Aorta (tissue), 5 donors: ENCODE results near the gene THBS3. TPM values are rescaled to one million over a fixed set of nuclear protein-coding genes. Genes with fewer than 3 reads are reported as not detected.

ENCODE experiments used
- ATAC-seq: fragments of 200-7000 bp; cut with Tn5 transposase; one replicate; pipeline ENCODE4 v1.9.1; 2022; ENCODE audit warnings: moderate library complexity; ENCODE audit not compliant: low FRiP score
- DNase-seq, 2 donors: peaks; one replicate each; pipeline ENCODE4 v3.0.0-alpha.2; 2020
- H3K27ac ChIP-seq, 2 donors: one replicate each; pipeline ENCODE4 v1.5.1; 2013; ENCODE audit warnings: low read length in 2 of 2, mild to moderate bottlenecking in 2 of 2, moderate library complexity in 2 of 2, control low read depth in 1 of 2, inconsistent platforms in 1 of 2, low read depth in 1 of 2
- H3K27me3 ChIP-seq, 2 donors: one replicate each; pipeline ENCODE4 v1.6.1; 2013; ENCODE audit warnings: control low read depth in 1 of 2, low read length in 1 of 2, mild to moderate bottlenecking in 1 of 2, moderate library complexity in 1 of 2; ENCODE audit not compliant: insufficient read depth in 2 of 2, control insufficient read depth in 1 of 2
- H3K36me3 ChIP-seq, 2 donors: one replicate each; pipeline ENCODE4 v1.6.1; 2013; ENCODE audit warnings: control low read depth in 1 of 2, low read length in 1 of 2, mild to moderate bottlenecking in 1 of 2; ENCODE audit not compliant: insufficient read depth in 2 of 2, control insufficient read depth in 1 of 2
- H3K4me1 ChIP-seq, 2 donors: one replicate each; pipeline ENCODE4 v1.6.1; 2013; ENCODE audit warnings: low read length in 2 of 2, control low read depth in 1 of 2, mild to moderate bottlenecking in 1 of 2, moderate library complexity in 1 of 2; ENCODE audit not compliant: insufficient read depth in 2 of 2, control insufficient read depth in 1 of 2
- H3K4me3 ChIP-seq, 2 donors: one replicate each; pipeline ENCODE4 v1.5.1; 2013; ENCODE audit warnings: low read length in 2 of 2, control low read depth in 1 of 2, mild to moderate bottlenecking in 1 of 2
- H3K9me3 ChIP-seq: one replicate; pipeline ENCODE4 v1.6.1; 2013; ENCODE audit warnings: mild to moderate bottlenecking, low read length; ENCODE audit not compliant: control insufficient read depth
- WGBS, 2 donors: extraction: QIAGEN DNeasy Blood & Tissue Kit; methylation state at CpG; one replicate each; pipeline ENCODE4 v1.1.7; 2013; 5-methylcytosine and 5-hydroxymethylcytosine counted together
- intact Hi-C, 2 donors: fragments of 100-400 bp; cut with DNase I; formaldehyde crosslinking; loops; one replicate each; pipeline versions ENCODE4 v1.14.2 to v1.15.0; 2022
- polyA plus RNA-seq, 2 donors: library from polyadenylated mRNA; stranded (reverse); fragments of 200-250 nt; gene quantifications; one replicate each; pipeline ENCODE4 v1.2.3, GENCODE V29; 2013
- total RNA-seq, 2 donors: library from RNA; stranded (reverse); fragmentation: NEBNext Ultra II Directional; extraction: Animal tissue kit (Norgen Biotek cat#: 25700); gene quantifications; one replicate each; pipeline ENCODE4 v1.2.1, GENCODE V29; 2021
- donor health status: healthy with polysubstance abuse.
- donor health status: Bipolar disorder and iron deficiency.
- donor health status: DM: no; HTN: no; CAD: no.
- donor health status: DM: no; HTN: no; CAD: no.
- donor health status: DM: yes; HTN: yes; CAD: no.

THBS3 gene
- total and polyA plus RNA-seq, 4 donors = 21.7 to 195 (median 78.4) TPM

DNA sequence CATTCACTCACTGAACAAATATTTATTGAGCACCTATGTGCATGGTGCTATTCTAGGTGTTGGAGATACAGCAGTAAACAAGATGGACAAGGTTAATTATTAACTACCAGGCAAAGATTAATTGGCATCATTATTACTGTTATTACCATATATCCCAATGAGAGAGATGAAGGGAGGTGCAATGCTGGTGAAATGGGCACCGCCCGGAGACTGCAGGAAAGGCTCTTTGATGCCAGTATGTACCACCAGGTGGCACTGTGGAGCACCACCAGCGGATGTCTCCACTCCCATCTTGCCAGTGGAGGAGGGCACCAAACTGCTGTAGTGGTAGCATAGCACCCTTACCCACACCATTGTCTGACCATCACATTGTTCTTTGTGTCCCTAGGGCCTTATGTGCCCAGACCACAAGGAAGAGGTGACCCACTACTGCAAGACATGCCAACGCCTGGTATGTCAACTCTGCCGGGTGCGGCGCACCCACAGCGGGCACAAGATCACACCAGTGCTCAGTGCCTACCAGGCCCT, 31.1 kb downstream of the THBS3 start:
- H3K27ac ChIP-seq = no peak overlapping the region
- WGBS, 2 donors = 60 to 61% methylated on average over 8 of the region's 8 CpGs
- intact Hi-C loops = loop anchor here in 1 of 2 donors (1.0 to 5.0 kb wide), 2 partner anchors 17 to 51 kb away; no protein-coding TSS in a partner anchor

DNA sequence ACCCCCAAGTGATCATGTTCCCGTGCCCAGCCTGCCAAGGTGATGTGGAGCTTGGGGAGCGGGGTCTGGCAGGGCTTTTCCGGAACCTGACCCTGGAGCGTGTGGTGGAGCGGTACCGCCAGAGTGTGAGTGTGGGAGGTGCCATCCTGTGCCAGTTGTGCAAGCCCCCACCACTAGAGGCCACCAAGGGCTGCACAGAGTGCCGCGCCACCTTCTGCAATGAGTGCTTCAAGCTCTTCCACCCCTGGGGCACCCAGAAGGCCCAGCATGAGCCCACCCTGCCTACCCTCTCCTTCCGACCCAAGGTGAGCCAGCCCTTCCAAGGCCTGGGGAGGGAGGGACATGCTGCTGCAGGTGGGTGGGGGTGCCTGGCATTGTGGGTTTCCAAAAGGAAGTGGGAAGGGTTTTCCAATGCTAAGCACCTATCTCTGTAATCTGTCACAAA, 31.7 kb downstream of the THBS3 start:
- no peak for ATAC-seq

More for the DNA sequence above, 31.1 kb downstream of the THBS3 start:
- DNase-seq = peak; percentile 90 to 95
- peak; percentile 75 for ATAC-seq
- H3K4me1 ChIP-seq = no peaks in the 10 kb centered on the region
- no peaks in the 10 kb centered on the region for H3K27me3 ChIP-seq
- no peak overlapping the region for H3K4me3 ChIP-seq
- H3K36me3 ChIP-seq = no peaks in the 10 kb centered on the region
- H3K9me3 ChIP-seq = no peaks in the 10 kb centered on the region

DNA sequence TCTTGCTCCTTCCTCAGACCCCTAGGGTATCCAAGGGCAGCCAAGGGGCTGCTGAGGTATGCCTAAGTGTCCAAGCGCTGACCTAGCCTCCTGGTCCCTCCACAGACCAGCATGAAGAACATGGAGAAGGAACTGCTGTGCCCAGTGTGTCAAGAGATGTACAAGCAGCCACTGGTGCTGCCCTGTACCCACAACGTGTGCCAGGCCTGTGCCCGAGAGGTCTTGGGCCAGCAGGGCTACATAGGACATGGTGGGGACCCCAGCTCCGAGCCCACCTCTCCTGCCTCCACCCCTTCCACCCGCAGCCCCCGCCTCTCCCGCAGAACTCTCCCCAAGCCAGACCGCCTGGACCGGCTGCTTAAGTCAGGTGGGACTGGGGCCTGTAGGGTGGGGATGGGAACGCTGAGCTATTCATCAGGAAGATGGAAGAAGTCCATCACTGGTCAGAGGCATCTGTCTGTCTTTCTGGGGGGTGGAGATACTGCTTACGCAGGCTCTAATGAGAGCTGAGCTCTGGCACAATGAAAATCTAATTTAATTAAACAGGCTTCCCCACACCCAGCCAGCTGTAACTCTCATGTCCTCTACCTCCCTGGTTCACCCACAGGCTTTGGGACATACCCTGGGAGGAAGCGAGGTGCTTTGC, 32.3 kb downstream of the THBS3 start:
- H3K4me1 ChIP-seq = no peaks in the 10 kb centered on the region
- DNase-seq = peak in 1 of 2 donors; percentile 63
- no peaks in the 10 kb centered on the region for H3K27me3 ChIP-seq
- no peaks in the 10 kb centered on the region for H3K9me3 ChIP-seq
- no peak for ATAC-seq
- intact Hi-C loops = loop anchor here in 1 of 2 donors (5.0 kb wide), 1 partner anchor 52 kb away; no protein-coding TSS in a partner anchor
- H3K36me3 ChIP-seq = no peaks in the 10 kb centered on the region
- WGBS, 2 donors = 87 to 90% methylated on average over 10 to 12 of the region's 12 CpGs
- H3K4me3 ChIP-seq = no peak overlapping the region
- no peak overlapping the region for H3K27ac ChIP-seq

More for the DNA sequence above, 31.7 kb downstream of the THBS3 start:
- Histone ChIP-seq H3K4me3 (no peak overlapping the region), H3K9me3 (no peaks in the 10 kb centered on the region), H3K36me3 (no peaks in the 10 kb centered on the region), H3K4me1 (no peaks in the 10 kb centered on the region), H3K27me3 (no peaks in the 10 kb centered on the region), H3K27ac (no peak overlapping the region)
- 81 to 86% methylated on average over 9 of the region's 9 CpGs for WGBS, 2 donors
- intact Hi-C loops = loop anchor here in 1 of 2 donors (1.0 to 5.0 kb wide), 2 partner anchors 17 to 51 kb away; no protein-coding TSS in a partner anchor
- peak; percentile 46 to 76 for DNase-seq

DNA sequence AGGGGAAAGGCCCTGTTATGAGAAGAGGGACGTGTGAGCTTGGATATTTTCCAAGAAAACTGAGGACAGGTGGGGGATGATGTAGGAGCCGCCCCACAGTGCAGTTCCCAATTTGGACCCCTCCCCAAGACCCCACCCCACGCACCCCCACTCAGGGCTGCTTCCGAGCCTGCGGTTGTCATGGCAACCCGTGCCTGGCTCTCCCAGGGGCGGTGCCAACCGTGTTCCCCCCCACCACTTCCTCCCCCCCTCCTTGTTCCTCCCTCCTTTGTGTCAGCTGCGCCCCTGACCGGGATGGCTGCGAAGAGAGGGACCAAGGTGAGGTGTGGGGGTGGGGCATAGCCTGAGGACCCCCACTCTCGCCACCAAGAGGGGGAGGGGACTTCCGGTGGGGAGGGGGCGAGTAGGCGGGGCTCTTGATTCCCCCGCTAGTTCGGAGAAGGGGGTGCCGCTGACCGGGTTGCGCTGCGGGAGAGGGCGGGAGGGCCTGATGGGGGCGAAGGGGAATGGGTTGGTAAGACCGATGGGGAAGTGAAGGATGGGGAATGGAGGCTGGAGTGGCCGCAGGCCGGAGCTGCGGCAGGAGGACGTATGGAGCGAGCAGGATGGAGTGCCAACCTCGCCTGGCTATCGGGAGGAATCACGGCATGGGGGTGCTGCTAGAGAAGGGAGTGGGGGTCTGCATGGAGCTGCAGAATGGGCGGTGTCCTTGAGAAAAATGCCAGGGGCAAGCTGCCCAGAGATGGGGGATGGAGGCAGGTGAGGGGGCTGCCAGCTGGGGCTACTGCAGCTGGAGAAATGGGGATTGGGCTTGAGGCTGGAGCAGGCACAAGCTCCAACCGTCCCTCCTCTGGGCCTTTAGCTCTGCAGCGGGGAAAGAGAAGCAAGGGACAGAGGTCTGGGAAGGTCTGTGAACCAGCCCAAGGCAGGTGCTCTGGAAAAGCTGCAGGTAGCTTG, 33.1 kb downstream of the THBS3 start:
- ATAC-seq = no peak
- H3K4me1 ChIP-seq = no peaks in the 10 kb centered on the region
- no peaks in the 10 kb centered on the region for H3K27me3 ChIP-seq
- peaks cover 0 to under 1% of the 10 kb centered on the region in 2 donors for H3K36me3 ChIP-seq
- 5 to 8% methylated on average over 35 of the region's 35 CpGs for WGBS, 2 donors
- DNase-seq = peak; percentile 60 to 75
- intact Hi-C loops = loop anchor here in 1 of 2 donors (5.0 kb wide), 1 partner anchor 53 kb away; no protein-coding TSS in a partner anchor
- no peak overlapping the region for H3K4me3 ChIP-seq
- H3K27ac ChIP-seq = no peak overlapping the region
- no peaks in the 10 kb centered on the region for H3K9me3 ChIP-seq

DNA sequence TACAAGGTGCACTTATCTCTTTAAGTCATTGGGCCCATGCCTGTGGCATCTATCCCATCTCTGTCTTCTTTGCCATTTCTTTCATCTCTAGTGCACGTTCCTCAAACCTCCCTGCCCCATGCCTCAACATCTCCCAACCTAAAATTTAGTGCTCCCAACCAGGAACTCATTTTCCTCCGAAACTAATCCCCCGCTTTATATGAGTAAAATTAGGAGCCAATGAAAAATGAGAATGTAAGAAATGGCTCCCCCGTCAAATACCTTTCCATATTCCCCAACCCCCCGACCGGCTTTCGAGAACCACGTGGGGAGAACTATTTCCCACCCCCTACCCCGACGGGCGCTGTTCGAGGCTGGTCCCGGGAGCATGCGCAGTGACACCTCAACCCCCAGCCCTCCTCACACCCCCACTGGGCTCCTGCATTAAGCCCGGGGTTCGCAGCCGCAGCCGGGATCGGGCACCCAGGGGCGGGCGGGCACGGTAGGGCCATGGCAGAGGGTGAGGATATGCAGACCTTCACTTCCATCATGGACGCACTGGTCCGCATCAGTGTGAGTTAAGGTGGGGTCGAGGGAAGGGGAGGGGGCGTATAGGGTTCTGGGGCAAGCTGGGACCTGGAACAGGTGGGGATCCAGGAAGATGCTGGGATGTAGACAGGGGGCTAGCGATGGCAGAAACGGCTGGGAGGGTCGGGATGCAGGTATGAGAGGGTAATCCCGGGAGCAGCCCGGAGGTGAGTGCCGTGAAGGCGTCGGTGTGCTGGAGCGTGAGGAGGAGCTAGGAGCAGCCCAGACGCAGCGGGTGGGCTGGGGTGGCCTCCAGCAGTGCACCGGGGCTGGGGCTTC, 34.0 kb downstream of the THBS3 start, which contains the start of gene TRIM46:
TRIM46 (plus strand) TSS at position 372 of the 846 bp plus-strand sequence; CDS start at position 490, 118 bp downstream.
- Histone ChIP-seq H3K4me3 (peak within 1 kb of the TSS; percentile 68 to 86), H3K9me3 (no peaks in the 10 kb centered on the region), H3K4me1 (no peaks in the 10 kb centered on the region), H3K36me3 (peaks cover 0 to 3% of the 10 kb centered on the region in 2 donors), H3K27ac (peak within 1 kb of the TSS in 1 of 2 donors; percentile 71), H3K27me3 (no peaks in the 10 kb centered on the region)
- no peak for ATAC-seq
- peak; percentile 67 to 79 for DNase-seq
- WGBS, 2 donors = 0 to 1% methylated on average over 36 to 38 of the region's 38 CpGs
- intact Hi-C loops = no loop called here

DNA sequence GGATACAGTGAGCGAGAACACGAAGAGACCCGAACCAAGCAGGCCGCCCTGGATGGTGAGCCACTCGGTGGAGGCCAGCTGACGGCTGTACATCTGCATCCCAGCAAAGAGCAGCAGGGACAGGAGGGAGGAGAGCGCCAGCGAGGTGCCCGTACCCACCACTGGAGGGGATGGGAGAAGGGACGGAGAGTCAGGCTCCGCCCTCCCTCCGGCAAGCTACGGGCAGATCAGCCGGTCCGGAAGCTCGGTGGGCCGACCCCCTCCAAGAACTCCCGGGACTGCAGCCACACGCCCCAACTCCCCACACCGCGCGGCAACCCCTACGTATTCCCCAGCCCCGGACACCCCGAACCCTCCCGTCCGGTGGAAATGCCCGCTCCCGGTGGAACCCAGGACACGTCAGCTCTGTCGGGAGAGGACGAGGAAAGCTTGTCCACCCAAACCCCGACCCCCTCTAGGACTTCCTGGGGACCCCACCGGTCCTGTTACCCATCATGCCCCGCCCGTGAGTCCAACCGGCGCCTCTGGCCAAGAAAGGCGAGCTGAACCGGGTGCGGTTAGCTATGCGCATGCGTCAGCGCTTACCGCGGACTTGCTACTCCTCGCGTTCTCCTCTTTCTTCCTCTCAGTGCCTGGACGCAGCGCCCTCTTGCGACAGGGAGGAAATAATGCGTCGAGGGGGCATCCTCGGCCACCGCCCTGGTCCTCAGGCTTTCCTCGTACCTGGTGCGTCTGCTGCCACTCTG, 34.8 kb downstream of the THBS3 start, which contains the start of gene KRTCAP2:
KRTCAP2 (minus strand) TSS at position 573 of the 746 bp plus-strand sequence; CDS start at position 493, 80 bp downstream.
- no peaks in the 10 kb centered on the region for H3K27me3 ChIP-seq
- intact Hi-C loops = no loop called here
- peak; percentile 97 to 98 for DNase-seq
- peaks cover 0 to 3% of the 10 kb centered on the region in 2 donors for H3K36me3 ChIP-seq
- ATAC-seq = peak; percentile 92
- H3K4me1 ChIP-seq = no peaks in the 10 kb centered on the region
- 0 to 1% methylated on average over 47 to 57 of the region's 57 CpGs for WGBS, 2 donors
- H3K4me3 ChIP-seq = peak within 1 kb of the TSS; percentile 68 to 86
- H3K27ac ChIP-seq = peak within 1 kb of the TSS in 1 of 2 donors; percentile 71
- H3K9me3 ChIP-seq = no peaks in the 10 kb centered on the region

DNA sequence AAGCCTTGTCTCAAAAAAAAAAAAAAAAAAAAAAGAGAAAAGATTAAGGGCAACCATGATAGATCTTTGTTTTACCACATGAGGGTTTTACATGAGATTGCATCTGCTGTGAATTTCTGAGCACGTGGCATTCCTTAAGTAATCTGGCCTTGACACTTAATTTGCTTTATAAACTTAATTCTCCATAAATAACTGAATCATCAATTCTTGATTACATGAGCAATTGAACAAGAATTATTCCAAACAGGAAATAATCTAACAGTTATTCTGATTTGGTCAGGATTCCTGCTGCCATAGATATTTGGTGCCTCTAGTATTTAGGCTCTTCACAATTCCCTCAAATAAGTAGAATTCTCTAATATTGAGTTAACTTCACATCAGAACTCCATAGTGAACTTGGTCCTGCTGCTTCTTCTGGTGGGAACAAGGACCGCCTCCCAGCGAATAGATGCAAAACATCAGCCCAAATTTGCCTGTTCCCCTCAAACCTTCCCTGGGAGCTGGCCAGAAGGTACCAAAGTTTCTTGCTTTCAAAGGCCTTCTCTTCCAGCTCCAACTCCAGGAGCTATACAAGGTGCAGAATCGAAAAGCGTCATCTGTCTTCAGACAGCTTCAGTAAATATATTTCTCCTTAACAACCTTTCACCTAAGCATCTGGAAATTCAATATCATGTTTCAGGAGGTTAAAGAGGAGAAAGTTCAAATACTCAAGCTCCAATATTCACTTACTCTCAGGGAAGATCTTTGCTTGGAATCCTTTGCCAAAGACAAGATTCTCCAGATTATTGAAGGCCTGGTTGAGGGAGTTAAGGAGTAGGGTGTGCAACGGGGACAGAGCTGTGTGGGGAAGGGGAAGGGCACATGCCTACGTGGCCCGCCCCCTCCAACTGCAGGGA, 35.6 kb downstream of the THBS3 start:
- Histone ChIP-seq H3K9me3 (no peaks in the 10 kb centered on the region), H3K4me1 (no peaks in the 10 kb centered on the region), H3K4me3 (peak overlapping the region; percentile 68 to 86), H3K27ac (peak overlapping the region in 1 of 2 donors; percentile 71), H3K36me3 (peaks cover 0 to 3% of the 10 kb centered on the region in 2 donors), H3K27me3 (no peaks in the 10 kb centered on the region)
- DNase-seq = no peak
- peak; percentile 15 for ATAC-seq
- intact Hi-C loops = no loop called here
- 37 to 38% methylated on average over 8 of the region's 8 CpGs for WGBS, 2 donors
